ENCODE results near the gene KBTBD3.

The KBTBD3 gene

GRCh38 chr11:106049727-106050476 lies 27.2 kb downstream of the KBTBD3 start:
- DNase-seq (ENCODE audit: extremely low spot score): no peak
- POLR2A ChIA-PET: no interaction called here
- TF ChIP-seq, protein P1, sequence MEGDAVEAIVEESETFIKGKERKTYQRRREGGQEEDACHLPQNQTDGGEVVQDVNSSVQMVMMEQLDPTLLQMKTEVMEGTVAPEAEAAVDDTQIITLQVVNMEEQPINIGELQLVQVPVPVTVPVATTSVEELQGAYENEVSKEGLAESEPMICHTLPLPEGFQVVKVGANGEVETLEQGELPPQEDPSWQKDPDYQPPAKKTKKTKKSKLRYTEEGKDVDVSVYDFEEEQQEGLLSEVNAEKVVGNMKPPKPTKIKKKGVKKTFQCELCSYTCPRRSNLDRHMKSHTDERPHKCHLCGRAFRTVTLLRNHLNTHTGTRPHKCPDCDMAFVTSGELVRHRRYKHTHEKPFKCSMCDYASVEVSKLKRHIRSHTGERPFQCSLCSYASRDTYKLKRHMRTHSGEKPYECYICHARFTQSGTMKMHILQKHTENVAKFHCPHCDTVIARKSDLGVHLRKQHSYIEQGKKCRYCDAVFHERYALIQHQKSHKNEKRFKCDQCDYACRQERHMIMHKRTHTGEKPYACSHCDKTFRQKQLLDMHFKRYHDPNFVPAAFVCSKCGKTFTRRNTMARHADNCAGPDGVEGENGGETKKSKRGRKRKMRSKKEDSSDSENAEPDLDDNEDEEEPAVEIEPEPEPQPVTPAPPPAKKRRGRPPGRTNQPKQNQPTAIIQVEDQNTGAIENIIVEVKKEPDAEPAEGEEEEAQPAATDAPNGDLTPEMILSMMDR (IDR thresholded peaks at IDR 0.05; ENCODE audit: control extremely low read depth, extremely low read depth, low read depth, missing control alignments): no peak
- CTCF ChIA-PET: interaction anchor here (1.7 to 2.0 kb wide), 2 partner anchors 12 to 21 kb away, joined by 5 to 7 read pairs; no protein-coding TSS in a partner anchor

GRCh38 chr11:106047631-106048030 lies 29.5 kb downstream of the KBTBD3 start:
- DNase-seq (ENCODE audit: extremely low spot score): no peak
- TF ChIP-seq, protein P1 (IDR thresholded peaks at IDR 0.05; ENCODE audit: control extremely low read depth, extremely low read depth, low read depth, missing control alignments): no peak
- ChIA-PET CTCF (interaction anchor here (0.7 to 2.0 kb wide), 3 partner anchors 10 to 23 kb away, joined by 3 to 7 read pairs (median 3); no protein-coding TSS in a partner anchor), POLR2A (no interaction called here)

DNA sequence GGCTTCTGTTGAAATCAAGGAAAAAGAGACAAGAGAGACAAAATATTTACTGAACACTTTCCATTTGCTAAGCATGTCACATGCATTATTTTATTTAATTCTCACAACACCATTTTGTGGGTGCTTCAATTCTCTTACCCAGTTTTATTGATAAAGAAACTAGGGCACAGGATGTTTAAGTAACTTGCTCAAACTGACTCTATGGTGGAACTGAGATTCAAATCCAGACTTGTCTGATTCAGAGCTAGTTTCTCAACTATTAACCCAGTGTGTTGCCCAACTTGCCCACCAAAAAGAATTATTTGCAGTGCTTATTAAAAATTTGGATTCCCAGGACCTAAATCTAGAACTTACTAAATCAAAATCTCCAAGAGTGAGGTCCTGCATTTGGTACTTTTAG lies 33.6 kb downstream of the KBTBD3 start:
- TF ChIP-seq, protein P1 (IDR thresholded peaks at IDR 0.05; ENCODE audit: control extremely low read depth, extremely low read depth, low read depth, missing control alignments): no peak
- POLR2A ChIA-PET: no interaction called here
- no peak for DNase-seq (ENCODE audit: extremely low spot score)
- CTCF ChIA-PET: interaction anchor here (1.0 to 2.1 kb wide), 3 partner anchors 10 to 93 kb away, joined by 3 to 7 read pairs (median 3); no protein-coding TSS in a partner anchor

GRCh38 chr11:106032861-106033260 lies 44.3 kb downstream of the KBTBD3 start:
- TF ChIP-seq, protein P1 (IDR thresholded peaks at IDR 0.05; ENCODE audit: control extremely low read depth, extremely low read depth, low read depth, missing control alignments): no peak
- POLR2A ChIA-PET: no interaction called here
- DNase-seq (ENCODE audit: extremely low spot score): no peak
- CTCF ChIA-PET: interaction anchor here (1.3 kb wide), 1 partner anchor 28 kb away, joined by 4 read pairs; no protein-coding TSS in a partner anchor

DNA sequence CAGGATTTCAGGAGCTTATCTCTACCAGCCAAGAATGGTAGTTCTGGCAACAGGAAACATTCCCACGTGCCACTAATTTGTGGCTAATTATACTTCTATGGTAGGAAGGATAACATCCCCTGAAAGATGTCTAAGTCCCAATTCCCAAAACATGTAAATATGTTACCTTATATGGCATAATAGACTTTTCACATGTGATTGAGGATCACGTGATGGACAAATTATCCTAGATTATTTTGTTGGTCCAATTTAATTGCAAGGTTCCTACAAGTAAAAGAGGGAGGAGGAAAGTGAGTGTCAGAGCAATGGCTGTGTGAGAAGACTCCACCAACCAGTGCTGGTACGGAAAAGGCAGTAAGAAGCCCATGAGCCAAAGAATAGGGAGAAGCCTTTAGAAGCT lies 45.2 kb downstream of the KBTBD3 start:
- CTCF ChIA-PET: interaction anchor here (1.3 kb wide), 1 partner anchor 29 kb away, joined by 4 read pairs; no protein-coding TSS in a partner anchor
- TF ChIP-seq, protein P1 (IDR thresholded peaks at IDR 0.05; ENCODE audit: control extremely low read depth, extremely low read depth, low read depth, missing control alignments): no peak
- POLR2A ChIA-PET: no interaction called here
- no peak for DNase-seq (ENCODE audit: extremely low spot score)

DNA sequence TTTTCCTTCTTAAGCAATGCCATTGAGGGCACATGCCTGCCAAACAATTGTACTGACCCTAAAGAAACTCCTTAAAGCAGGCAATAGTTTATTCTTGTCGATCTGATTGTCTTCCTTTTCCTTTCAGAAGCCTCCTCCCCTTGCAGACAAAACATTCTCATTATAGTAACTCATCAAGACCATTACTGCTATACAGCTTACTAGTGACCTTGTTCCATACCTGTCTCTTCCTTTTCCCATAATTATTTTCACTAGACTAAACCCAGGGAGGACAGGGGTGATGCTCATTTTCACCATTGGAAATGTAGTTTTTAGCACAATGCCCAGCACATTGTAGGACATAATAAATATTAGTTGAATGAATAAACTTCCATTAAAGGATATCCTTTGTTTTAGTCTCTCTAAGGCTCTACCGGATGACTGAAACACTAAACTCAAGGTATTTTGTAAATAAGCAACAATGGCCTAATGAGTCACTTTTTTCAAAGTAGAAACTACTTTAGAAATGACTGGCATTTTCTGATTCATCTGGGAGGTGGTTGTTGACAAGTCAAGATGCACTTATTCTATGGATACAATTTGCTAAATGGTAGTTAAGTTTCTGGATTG lies 45.8 kb downstream of the KBTBD3 start:
- ChIA-PET POLR2A (no interaction called here), CTCF (interaction anchor here (1.4 kb wide), 1 partner anchor 17 kb away, joined by 4 read pairs; no protein-coding TSS in a partner anchor)
- no peak for DNase-seq (ENCODE audit: extremely low spot score)
- TF ChIP-seq, protein P1 (IDR thresholded peaks at IDR 0.05; ENCODE audit: control extremely low read depth, extremely low read depth, low read depth, missing control alignments): no peak
